NCI-H2196 treated with DMSO at 0.1 percent for 48 hours (cell line): ENCODE data around the gene LURAP1L.
"Not testable (repeated sequence)": the region's sequence is repeated elsewhere in the genome, so short reads cannot be mapped to it uniquely, and the experiment has no call there.

ENCODE experiments used
- DNase-seq: peaks from one replicate; lab custom pipeline; 2025; ENCODE audit not compliant: unreplicated experiment; lab: John Stamatoyannopoulos, UW

Gene LURAP1L

GRCh38 chr9:12855066-12855465 lies 80.2 kb downstream of the LURAP1L start:
- no peak for DNase-seq

- no peak for DNase-seq
Measured at GRCh38 chr9:12856603-12857002, 81.8 kb downstream of the LURAP1L start.

DNA sequence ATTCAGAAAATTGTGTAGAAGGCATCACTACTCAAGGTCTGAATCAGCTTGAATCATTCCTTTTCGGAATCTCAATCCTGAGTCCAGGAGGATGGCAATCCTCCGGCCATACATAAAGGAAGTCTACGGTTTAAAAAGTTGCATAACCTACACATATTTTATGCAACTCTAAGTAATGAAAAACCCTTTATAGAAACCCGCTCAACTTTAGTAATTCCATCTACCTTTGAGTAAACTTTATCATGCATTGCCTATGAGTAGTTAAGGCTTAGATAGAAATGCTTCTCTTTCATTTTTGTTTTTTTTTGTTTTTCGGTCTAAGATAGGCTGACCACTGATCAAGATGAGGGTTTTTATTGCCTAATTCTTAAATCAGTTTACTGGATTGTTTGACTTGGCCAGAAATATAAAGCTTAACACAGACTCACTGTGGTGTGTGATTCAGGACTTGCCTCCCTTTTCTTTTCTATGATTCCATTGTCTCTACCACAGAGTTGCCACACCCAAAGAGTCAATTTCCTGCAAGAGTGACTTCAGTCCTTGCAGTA lies 85.0 kb downstream of the LURAP1L start:
- DNase-seq, result peak; percentile 17

DNA sequence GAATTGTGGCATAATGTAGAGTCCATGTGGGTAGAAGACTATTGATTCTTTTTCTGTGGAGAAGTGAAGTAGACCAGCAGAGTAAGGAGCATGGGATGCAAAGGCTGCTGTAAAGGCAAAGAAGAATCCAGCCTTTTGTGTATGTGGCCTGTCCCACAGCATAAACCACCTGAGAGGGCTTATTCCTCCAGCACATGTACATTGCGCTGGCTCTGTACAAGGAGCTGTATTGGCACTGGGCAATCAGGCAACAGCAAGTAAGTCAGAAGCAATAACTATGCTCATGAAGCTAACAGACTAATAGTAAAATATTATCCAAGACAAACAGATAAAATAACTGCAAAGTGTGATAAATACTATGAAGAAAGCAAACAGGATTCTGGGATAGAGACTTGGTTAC lies 86.2 kb downstream of the LURAP1L start:
- DNase-seq, result no peak

DNA sequence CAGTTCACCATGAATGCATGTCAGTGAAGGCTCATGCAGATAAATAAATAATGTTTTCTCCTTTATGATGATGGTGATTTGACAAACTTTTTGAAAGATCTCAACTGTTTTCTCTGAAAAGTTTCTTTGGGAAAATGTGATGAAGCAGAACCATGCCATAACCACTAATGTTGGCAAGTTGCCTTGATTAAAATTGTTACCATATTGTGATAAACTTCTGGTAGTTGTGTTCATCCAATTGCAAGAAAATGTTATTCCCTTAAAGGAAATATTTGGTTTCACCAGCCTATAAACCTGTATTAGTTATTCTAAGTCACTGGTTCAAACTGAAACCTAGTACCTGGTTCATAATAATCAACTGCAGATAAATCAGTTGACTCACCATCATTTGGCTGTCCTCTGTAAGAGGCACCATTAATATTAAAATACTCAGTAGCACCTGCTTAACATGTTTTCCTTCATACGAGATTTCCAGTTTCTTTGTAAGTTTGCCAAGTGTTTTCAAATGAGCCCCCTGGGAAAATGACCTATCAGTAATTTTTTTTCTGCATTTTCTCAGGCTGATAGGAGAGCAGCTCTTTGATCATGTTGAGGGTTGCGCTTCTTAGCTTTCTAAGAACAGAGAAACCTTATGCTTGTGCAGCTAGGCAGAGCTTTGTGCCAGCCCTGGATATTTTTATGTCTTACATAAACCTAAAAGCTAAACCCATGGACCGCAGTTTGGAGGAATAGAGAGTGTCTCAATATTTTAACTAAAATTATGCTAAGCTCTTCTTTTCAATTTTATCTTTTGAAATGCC lies 88.0 kb downstream of the LURAP1L start:
- DNase-seq, result peak; percentile 16

DNA sequence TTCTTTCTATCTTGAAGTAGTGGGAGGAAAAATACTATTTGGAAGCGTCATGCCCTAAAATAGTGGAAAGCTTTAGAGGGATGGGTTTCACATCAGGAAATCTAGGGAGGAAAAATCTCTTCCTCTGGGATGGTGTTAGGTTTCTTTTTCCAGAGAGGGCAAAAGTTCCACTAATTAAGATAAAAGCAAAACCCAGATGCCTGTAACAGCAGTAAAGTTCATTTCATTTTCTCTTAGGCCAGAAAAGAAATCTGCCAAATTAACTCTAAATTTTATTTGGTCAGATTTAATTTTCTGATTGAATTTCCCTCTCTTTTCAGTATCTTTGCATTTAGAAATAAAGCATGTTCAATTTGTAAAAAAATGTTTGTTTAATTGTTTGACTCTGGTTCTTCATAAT lies 88.8 kb downstream of the LURAP1L start:
- DNase-seq, result no peak

DNA sequence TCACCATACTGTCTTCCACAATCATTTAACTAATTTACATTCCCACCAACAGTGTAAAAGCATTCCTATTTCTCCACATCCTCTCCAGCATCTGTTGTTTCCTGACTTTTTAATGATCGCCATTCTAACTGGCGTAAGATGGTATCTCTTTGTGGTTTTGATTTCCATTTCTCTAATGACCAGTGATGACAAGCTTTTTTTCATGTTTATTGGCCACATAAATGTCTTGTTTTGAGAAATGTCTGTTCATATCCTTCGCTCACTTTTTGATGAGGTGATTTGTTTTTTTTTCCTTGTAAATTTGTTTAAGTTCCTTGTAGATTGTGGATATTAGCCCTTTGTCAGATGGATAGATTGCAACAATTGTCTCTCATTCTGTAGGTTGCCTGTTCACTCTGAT lies 90.6 kb downstream of the LURAP1L start:
- not testable (repeated sequence) for DNase-seq
